ENCODE measurements around the gene CCDC188.

- TF ChIP-seq, protein P1, sequence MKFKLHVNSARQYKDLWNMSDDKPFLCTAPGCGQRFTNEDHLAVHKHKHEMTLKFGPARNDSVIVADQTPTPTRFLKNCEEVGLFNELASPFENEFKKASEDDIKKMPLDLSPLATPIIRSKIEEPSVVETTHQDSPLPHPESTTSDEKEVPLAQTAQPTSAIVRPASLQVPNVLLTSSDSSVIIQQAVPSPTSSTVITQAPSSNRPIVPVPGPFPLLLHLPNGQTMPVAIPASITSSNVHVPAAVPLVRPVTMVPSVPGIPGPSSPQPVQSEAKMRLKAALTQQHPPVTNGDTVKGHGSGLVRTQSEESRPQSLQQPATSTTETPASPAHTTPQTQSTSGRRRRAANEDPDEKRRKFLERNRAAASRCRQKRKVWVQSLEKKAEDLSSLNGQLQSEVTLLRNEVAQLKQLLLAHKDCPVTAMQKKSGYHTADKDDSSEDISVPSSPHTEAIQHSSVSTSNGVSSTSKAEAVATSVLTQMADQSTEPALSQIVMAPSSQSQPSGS (CRISPR knock-in tag; IDR thresholded peaks at IDR 0.05), result no peak
- TF ChIP-seq ILF3 (IDR thresholded peaks at IDR 0.05; ENCODE audit: borderline replicate concordance) (no peak), EZH2 (IDR thresholded peaks at IDR 0.05; ENCODE audit: borderline replicate concordance, low read depth, low read length) (no peak), ZNF133 (CRISPR knock-in tag; IDR thresholded peaks at IDR 0.05) (no peak), ZNF239 (CRISPR knock-in tag; IDR thresholded peaks at IDR 0.05) (no peak)
- TF ChIP-seq, protein P2, sequence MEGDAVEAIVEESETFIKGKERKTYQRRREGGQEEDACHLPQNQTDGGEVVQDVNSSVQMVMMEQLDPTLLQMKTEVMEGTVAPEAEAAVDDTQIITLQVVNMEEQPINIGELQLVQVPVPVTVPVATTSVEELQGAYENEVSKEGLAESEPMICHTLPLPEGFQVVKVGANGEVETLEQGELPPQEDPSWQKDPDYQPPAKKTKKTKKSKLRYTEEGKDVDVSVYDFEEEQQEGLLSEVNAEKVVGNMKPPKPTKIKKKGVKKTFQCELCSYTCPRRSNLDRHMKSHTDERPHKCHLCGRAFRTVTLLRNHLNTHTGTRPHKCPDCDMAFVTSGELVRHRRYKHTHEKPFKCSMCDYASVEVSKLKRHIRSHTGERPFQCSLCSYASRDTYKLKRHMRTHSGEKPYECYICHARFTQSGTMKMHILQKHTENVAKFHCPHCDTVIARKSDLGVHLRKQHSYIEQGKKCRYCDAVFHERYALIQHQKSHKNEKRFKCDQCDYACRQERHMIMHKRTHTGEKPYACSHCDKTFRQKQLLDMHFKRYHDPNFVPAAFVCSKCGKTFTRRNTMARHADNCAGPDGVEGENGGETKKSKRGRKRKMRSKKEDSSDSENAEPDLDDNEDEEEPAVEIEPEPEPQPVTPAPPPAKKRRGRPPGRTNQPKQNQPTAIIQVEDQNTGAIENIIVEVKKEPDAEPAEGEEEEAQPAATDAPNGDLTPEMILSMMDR (IDR thresholded peaks at IDR 0.05 in 2 of 3, conservative IDR thresholded peaks at IDR 0.05 in 1 of 3; ENCODE audit: insufficient read depth in 2 of 3, low read depth in 1 of 3, low read length in 3 of 3), result no peak
Measured at GRCh38 chr22:20157430-20158183, 6.8 kb upstream of the CCDC188 start.
